RWPE1 (cell line): ENCODE measurements around the gene TP63.

Experiments
- CTCF ChIA-PET: fragments of 350-600 bp; sonication (Branson Sonifier 250); formaldehyde crosslinking; extraction: SDS; loops from one replicate; lab custom pipeline; 2021; lab: Yijun Ruan, JAX
- POLR2A ChIA-PET: fragments of 400-600 bp; formaldehyde crosslinking; extraction: SDS; loops from one replicate; lab custom pipeline; 2020; ENCODE audit warnings: antibody characterized with exemption; ENCODE audit not compliant: low non-redundant PET; lab: Yijun Ruan, JAX
- DNase-seq: peaks from one replicate; pipeline ENCODE4 v3.0.0; 2012; ENCODE audit warnings: low spot score
- H3K27ac ChIP-seq: fragments of 450-650 bp; 2 replicates; pipeline ENCODE4 v1.5.1; 2017
- TF ChIP-seq, protein P1 (sequence below): fragments of 450-650 bp; conservative IDR thresholded peaks from 2 replicates; pipeline ENCODE4 v1.5.1; 2017; ENCODE audit warnings: low read depth, mild to moderate bottlenecking

Gene TP63

DNA sequence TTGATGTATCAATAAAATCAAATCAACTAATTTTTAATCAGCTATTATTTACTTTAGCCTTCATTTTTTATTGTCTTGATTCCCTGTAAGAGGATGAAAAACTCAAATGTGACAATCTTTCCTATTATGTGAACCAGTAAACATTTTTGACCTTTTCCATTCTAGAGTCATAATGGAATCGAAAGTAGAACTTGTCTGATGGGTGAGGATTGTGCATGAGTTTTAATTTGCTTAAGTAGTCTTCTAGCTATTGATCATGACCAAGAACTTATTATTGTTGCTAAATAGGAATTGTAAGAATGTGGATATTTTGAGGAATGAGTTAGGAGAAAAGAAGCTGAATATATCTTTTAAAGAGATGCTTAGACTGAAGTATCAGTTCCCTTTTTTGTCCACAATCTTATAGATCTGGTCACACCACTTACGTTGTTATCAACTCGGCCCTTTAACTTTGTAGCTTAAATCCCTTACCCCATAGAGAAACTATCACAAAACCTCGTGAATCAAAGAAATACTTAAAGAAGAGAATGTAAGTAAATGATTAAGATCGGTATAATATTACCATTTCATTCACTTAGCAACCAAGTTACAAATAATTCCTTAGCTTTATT, 147.3 kb downstream of the TP63 start:
- H3K27ac ChIP-seq, result no peak overlapping the region
- CTCF ChIA-PET, result interaction anchor here (0.6 kb wide), 2 partner anchors 434 to 479 kb away, joined by 3 read pairs; no protein-coding TSS in a partner anchor
- POLR2A ChIA-PET, result no interaction called here
- TF ChIP-seq, protein P1, sequence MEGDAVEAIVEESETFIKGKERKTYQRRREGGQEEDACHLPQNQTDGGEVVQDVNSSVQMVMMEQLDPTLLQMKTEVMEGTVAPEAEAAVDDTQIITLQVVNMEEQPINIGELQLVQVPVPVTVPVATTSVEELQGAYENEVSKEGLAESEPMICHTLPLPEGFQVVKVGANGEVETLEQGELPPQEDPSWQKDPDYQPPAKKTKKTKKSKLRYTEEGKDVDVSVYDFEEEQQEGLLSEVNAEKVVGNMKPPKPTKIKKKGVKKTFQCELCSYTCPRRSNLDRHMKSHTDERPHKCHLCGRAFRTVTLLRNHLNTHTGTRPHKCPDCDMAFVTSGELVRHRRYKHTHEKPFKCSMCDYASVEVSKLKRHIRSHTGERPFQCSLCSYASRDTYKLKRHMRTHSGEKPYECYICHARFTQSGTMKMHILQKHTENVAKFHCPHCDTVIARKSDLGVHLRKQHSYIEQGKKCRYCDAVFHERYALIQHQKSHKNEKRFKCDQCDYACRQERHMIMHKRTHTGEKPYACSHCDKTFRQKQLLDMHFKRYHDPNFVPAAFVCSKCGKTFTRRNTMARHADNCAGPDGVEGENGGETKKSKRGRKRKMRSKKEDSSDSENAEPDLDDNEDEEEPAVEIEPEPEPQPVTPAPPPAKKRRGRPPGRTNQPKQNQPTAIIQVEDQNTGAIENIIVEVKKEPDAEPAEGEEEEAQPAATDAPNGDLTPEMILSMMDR, result no peak
- DNase-seq, result no peak

DNA sequence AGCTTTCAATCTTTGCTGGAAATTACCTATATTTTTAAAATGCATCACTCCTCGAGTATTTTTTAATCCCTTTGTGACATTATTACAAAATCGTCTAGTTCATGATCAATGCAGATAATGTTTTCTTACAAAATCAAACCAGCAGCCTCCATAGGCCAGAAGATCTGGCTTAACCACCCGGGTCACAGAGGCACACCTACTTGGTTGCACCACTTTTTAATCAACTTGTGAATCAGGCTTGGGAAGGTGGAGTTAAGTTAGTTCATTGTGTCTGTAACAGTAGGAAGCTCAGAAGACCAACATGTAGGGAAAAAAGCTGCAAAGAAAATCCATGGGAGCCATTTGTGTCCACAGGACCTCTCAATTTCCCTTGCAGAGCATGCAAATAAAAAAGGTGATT, 148.0 kb downstream of the TP63 start:
- H3K27ac ChIP-seq, result no peak overlapping the region
- CTCF ChIA-PET, result interaction anchor here (0.6 kb wide), 2 partner anchors 435 to 480 kb away, joined by 3 read pairs; no protein-coding TSS in a partner anchor
- TF ChIP-seq, protein P1, result no peak
- no peak for DNase-seq
- POLR2A ChIA-PET, result no interaction called here

DNA sequence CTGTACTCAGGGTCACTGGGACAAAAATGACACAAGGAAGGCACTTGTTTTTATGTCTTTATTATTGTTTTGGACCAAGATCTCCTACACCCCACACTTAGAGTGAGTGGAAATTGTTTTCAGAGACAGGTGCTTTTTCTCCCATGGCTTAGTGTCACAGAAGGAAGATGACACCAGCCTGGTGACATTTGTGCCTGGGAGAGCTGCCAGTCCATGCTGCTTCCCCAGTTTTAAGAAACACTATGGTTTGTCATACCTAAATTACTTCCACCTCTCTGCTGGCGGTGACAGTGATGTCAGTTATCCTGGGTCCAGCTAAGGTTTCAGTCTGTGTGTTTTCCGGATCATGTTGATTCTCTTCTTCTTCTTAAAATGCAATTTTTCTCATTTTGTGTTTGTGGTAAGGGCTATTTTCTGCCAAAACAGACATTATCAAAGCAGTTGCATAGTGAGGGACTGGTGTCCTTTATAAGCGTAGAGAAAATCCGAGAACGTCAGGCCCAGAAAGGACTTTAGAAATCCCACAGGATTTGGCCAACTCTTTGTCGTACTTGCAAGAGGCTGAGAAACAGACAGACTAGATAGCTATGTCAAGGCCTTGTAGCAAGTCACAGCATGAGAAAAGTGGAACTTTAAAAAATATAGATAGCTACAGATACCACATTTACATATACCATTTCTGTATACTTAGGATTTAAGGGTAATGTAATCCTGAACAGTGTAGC, 149.5 kb downstream of the TP63 start:
- H3K27ac ChIP-seq, result no peak overlapping the region
- POLR2A ChIA-PET, result no interaction called here
- CTCF ChIA-PET, result interaction anchor here (0.6 kb wide), 3 partner anchors 44 to 731 kb away, joined by 3 to 4 read pairs (median 3); no protein-coding TSS in a partner anchor
- TF ChIP-seq, protein P1, result no peak
- DNase-seq, result no peak

DNA sequence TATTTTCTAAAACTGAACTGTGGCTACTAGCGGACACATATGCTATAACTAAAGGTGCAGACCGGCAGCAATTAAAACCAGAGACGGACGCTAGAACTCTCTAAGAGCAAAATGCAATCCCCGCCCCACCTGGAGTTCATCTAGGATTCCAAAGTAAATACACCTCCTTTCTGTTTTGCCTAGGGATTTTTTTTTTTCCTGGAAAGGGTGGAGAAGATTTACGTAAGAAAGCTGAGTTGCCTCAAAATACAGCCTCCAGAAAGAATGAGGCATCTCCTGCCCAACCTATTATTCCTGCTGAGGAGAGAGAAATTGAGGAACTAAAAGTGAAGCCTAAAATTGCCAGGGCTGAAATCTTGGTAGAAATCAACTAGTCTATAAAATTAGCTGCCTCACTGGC, 150.2 kb downstream of the TP63 start:
- H3K27ac ChIP-seq, result no peak overlapping the region
- TF ChIP-seq, protein P1, result no peak
- POLR2A ChIA-PET, result no interaction called here
- CTCF ChIA-PET, result interaction anchor here (0.6 kb wide), 1 partner anchor 732 kb away, joined by 3 read pairs; no protein-coding TSS in a partner anchor
- no peak for DNase-seq

DNA sequence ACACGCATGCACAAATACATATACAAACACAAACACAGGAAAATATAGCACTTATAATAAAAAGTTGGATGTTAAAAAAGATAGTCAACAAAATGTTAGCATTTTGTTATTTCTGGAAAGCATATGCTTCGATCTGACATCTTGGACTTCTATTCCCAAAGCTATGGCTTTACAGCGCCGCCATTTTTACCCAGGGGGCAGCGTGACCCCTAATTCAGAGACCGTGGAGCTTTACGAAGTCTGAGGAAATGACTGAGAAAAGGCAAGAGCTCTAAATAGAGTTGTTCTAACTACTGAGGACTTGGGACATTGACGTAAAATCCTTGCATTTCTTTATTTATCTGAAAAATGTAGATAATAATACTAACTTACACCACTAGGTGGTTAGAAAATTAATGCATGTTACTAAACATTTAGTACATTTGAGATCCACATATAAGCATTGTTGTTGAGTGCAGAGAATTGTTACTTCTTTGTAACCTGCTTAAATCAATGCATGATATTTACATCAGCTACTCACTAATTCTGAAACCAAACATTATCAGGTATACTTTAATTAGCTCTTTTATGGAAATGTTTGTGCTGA, 155.4 kb downstream of the TP63 start:
- ChIA-PET CTCF (interaction anchor here (0.7 kb wide), 2 partner anchors 111 to 226 kb away, joined by 3 to 4 read pairs; no protein-coding TSS in a partner anchor), POLR2A (no interaction called here)
- TF ChIP-seq, protein P1, result no peak
- H3K27ac ChIP-seq, result no peak overlapping the region
- no peak for DNase-seq

DNA sequence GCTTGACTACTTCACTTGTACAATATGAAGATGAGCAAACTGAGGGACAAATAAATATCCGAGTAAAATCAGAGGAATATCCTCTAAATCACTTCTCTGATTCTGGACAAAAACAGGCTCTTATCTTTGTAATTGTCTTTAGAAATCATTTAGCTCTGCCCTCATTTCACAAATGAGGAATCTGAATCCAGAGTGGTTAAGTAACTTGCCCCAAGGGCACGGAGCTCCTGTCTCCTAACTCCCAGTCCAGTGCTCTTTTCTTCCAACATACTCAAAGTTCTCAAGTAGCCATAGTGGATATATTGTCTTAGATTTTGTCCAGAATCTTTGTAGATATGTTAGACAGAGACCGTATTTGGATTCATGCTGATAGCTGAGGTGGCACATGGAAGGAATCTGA, 156.0 kb downstream of the TP63 start:
- CTCF ChIA-PET, result interaction anchor here (0.5 to 0.7 kb wide), 3 partner anchors 111 to 483 kb away, joined by 3 to 4 read pairs (median 3); no protein-coding TSS in a partner anchor
- TF ChIP-seq, protein P1, result no peak
- no peak for DNase-seq
- POLR2A ChIA-PET, result no interaction called here
- H3K27ac ChIP-seq, result no peak overlapping the region
